HTR-8/SVneo (cell line): ENCODE data around the gene CUL7.
A peak's percentile ranks its signal among the peaks of the same experiment; 100 is the strongest.
"Not testable (repeated sequence)": the region's sequence is repeated elsewhere in the genome, so short reads cannot be mapped to it uniquely, and the experiment has no call there.

Source experiments
- DNase-seq: peaks from one replicate; pipeline ENCODE4 v3.0.0; 2011; ENCODE audit warnings: low spot score, mixed read lengths; ENCODE audit not compliant: insufficient read length
- FAIRE-seq: peaks from 2 replicates; lab custom pipeline; 2011; peaks lifted over from hg19 to GRCh38; lab: Jason Lieb, UNC

Gene CUL7

GRCh38 chr6:43020847-43021246 is 32.8 kb downstream of the CUL7 start:
- DNase-seq = no peak
- no peak for FAIRE-seq

- FAIRE-seq (no peak), DNase-seq (no peak)
Observed at GRCh38 chr6:43020052-43020705, 33.5 kb downstream of the CUL7 start.

- no peak for FAIRE-seq
- no peak for DNase-seq
Observed at GRCh38 chr6:43019152-43019551, 34.5 kb downstream of the CUL7 start.

- FAIRE-seq (no peak), DNase-seq (no peak)
Observed at GRCh38 chr6:43016943-43017334, 36.7 kb downstream of the CUL7 start.

- no peak for FAIRE-seq
- DNase-seq = no peak
Observed at GRCh38 chr6:43016176-43016942, 37.3 kb downstream of the CUL7 start.

- no peak for DNase-seq
- FAIRE-seq = no peak
Observed at GRCh38 chr6:43014434-43014909, 39.2 kb downstream of the CUL7 start.

- FAIRE-seq = peak; percentile 96
- peak; percentile 100 for DNase-seq
Observed at GRCh38 chr6:43013843-43014433, 39.7 kb downstream of the CUL7 start, which contains the start of the genes KLHDC3 and MEA1. KLHDC3 (plus strand) TSS chr6:43014249; CDS start chr6:43017193, 2,944 bp downstream. MEA1 (minus strand) TSS chr6:43013946; CDS start chr6:43013813, 133 bp downstream.

- no peak for DNase-seq
Observed at GRCh38 chr6:43013097-43013842, 40.4 kb downstream of the CUL7 start.

GRCh38 chr6:43012364-43012763 is 41.3 kb downstream of the CUL7 start:
- no peak for FAIRE-seq
- DNase-seq = no peak

More at GRCh38 chr6:43013097-43013842, 40.4 kb downstream of the CUL7 start:
- no peak for FAIRE-seq

- FAIRE-seq (no peak), DNase-seq (no peak)
Observed at GRCh38 chr6:43011207-43011606, 42.4 kb downstream of the CUL7 start.

GRCh38 chr6:43009124-43009523 is 44.5 kb downstream of the CUL7 start:
- FAIRE-seq (no peak), DNase-seq (peak; percentile 35)

- no peak for FAIRE-seq
- no peak for DNase-seq
Observed at GRCh38 chr6:43007126-43007525, 46.5 kb downstream of the CUL7 start.

- FAIRE-seq (no peak), DNase-seq (no peak)
Observed at GRCh38 chr6:43006251-43006650, 47.4 kb downstream of the CUL7 start.

- no peak for FAIRE-seq
- DNase-seq = no peak
Observed at GRCh38 chr6:43005844-43006243, 47.8 kb downstream of the CUL7 start.

- FAIRE-seq (no peak), DNase-seq (no peak)
Observed at GRCh38 chr6:43001843-43002242, 51.8 kb downstream of the CUL7 start.

GRCh38 chr6:42998205-42998604 is 55.4 kb downstream of the CUL7 start:
- FAIRE-seq, DNase-seq: not testable (repeated sequence)

GRCh38 chr6:42996513-42996912 is 57.1 kb downstream of the CUL7 start:
- DNase-seq (no peak), FAIRE-seq (no peak)

GRCh38 chr6:42993445-42993844 is 60.2 kb downstream of the CUL7 start:
- DNase-seq = no peak

GRCh38 chr6:42989923-42990322 is 63.7 kb downstream of the CUL7 start:
- DNase-seq = no peak
- FAIRE-seq = no peak

More at GRCh38 chr6:42993445-42993844, 60.2 kb downstream of the CUL7 start:
- no peak for FAIRE-seq

- no peak for FAIRE-seq
- DNase-seq = no peak
Observed at GRCh38 chr6:42988486-42989020, 65.1 kb downstream of the CUL7 start.
